GM21786 (cell line): ENCODE results near the gene ZNF750.
A peak's percentile ranks its signal among the peaks of the same experiment; 100 is the strongest.

Experiments
- ATAC-seq: cut with Tn5 transposase; IDR thresholded peaks from one replicate; pipeline ENCODE4 v1.9.1; 2021; ENCODE audit not compliant: unreplicated experiment

Gene ZNF750

DNA sequence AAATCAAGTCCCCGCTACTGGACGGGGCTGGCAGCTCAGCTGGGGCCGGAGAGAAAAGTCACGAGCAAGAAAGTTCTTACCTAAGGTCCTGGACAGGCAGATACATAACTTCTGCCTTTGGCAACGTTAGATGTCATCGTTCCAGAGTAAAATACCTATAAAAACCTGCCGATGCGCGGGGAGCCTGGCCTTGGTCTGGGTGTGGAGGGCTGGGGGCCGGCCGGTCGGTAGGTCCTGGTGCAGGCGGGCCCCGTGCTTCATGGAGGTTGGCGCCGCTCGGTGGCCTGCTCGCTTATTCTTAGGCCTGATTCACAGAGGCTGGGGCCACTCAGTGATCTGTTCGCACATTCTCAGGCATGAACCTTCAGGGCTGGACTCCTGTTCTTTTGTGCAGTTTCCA, 33.7 kb upstream of the ZNF750 start:
- no peak for ATAC-seq

- ATAC-seq, result no peak
Observed at GRCh38 chr17:82872591-82873520, 33.0 kb upstream of the ZNF750 start.

- ATAC-seq, result no peak
Observed at GRCh38 chr17:82871776-82872561, 32.1 kb upstream of the ZNF750 start.

- peak; percentile 64 for ATAC-seq
Observed at GRCh38 chr17:82871056-82871775, 31.4 kb upstream of the ZNF750 start.

DNA sequence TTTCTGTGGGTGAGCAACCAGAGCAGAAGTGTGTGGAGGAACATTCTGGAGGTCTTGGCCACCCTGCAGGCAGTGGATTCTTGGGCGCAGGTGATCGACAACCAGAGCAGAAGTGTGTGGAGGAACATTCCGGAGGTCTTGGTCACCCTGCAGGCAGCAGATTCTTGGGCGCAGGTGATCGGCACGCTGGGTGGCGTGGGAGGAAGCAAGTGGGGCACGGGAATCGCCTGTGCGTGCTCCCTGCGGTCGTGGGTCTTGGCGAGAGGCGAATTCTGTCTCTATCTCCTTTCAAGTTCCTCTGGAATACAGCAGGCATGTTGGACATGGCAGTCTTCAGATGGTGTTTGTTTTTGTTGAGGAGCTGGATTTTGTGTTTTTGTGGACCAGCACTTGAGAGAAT, 30.7 kb upstream of the ZNF750 start:
- no peak for ATAC-seq

DNA sequence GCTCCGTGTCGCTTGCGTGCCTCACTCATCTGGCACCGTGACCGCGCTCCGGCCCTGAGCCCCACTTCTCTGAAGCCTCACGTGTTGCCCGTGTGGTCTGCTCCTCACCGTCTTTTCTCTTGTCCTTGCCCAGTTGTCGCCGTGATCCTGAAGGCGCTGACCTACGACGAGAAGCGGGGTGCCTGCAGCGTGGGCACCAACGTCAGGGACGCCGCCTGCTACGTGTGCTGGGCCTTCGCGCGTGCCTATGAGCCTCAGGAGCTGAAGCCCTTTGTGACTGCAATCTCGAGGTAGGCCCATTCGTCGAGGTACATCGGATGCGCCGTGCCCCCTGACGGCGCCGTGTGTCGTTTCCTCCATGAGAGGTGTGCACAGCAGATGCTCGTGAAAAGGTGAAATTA, 30.3 kb upstream of the ZNF750 start:
- no peak for ATAC-seq

- no peak for ATAC-seq
Observed at GRCh38 chr17:82869536-82869935, 29.7 kb upstream of the ZNF750 start.

DNA sequence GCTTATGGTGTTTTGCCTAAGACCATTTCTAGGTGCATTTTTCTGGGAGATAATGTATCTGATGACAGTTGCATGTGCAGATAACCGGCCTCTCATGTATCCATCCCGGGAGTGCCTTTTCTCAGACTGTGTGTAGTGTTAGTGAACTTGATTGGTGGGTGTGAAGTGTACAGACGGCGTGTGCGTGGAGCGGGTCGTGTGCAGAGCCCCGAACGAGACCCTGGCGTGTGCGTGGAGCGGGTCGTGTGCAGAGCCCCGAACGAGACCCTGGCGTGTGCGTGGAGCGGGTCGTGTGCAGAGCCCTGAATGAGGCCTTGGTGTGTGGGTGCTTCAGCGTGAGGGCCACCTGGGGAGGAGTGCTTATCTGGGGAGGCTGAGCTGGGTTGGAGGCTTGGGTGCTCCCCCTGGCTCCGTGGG, 28.9 kb upstream of the ZNF750 start:
- ATAC-seq, result no peak

DNA sequence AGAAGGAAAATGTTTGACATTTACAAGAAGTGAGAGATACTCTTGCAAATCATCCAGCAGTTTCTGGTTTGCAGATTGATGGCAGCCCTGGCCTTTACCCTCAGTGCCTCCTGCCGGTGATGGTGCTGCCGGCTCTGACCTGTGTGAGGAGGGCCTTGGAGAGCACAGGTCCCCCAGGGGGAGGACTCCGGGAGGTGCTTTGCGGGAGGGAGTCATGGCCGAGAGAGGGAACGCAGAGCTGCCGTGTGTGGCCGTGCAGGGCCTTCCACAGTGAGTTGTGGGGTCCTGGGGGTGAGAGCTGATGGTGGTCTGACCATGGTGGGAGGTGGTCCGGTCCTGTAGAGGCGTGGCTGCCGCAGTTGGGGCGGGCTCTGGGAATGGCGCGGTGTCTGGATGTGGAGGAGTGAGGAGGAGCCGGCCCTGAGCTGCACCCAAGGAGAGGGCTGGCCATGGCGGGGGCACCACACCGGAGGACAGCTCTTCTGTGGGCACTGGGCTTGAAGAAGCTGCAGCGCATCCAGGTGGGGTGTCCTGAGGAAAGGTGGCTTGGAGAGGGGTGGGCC, 28.0 kb upstream of the ZNF750 start:
- ATAC-seq, result no peak

- no peak for ATAC-seq
Observed at GRCh38 chr17:82866590-82867191, 26.9 kb upstream of the ZNF750 start.

DNA sequence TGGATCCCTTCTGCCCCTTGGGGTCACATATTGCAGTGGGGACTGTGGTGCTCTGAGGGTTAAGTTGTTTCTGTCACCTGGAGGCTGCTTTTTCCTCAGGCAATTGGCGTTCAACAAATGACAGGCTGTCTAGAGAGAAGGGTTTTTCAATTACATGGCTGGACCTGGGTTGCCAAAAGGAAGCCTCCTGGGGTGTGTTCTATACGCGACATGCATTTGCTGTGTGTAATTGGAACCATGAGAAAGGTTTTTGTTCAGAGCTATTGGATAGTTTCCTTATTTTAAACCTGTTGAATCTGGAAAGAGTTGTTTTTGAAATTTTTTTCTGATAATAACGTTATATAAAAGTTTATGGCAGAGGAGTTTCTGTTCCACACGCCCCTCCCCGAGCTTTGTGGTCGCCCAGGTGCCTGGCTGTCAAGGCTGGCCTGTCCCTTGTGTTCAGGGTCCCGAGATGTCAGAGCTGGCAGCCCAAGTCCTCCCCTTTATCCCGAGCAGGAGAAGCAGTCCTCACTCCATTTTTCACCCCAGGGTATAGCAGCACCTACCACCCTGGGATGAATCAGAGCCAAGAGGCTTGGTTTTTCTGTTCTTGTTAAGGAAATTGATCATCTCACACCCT, 26.1 kb upstream of the ZNF750 start:
- ATAC-seq, result no peak

GRCh38 chr17:82865274-82865673, 25.5 kb upstream of the ZNF750 start:
- no peak for ATAC-seq

DNA sequence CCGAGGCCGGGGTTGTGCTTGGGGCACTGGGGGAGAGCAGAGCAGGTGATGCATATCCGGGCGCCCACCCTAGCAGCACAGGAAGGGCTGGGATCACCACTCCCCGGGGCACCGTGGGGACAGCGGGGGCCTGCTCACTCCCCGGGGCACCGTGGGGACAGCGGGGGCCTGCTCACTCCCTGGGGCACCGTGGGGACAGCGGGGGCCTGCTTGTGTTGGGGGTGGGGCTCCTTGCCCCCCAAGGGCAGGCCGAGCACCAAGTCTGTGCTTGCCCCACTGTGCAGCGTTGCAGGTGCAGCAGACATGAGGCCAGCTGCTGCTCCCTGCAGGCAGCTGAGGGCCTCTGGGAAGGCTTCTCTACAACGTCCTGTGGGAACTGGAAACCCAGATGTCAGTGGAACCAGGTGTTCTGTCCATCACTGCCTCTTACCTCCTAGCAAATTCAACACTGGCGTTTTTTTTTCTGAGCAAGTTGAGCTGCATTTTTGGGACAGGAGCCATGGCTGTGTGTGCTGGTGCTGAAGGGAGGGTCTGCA, 25.0 kb upstream of the ZNF750 start:
- ATAC-seq, result no peak

GRCh38 chr17:82863941-82864712, 24.3 kb upstream of the ZNF750 start:
- ATAC-seq, result peak; percentile 71

- no peak for ATAC-seq
Observed at GRCh38 chr17:82863383-82863940, 23.6 kb upstream of the ZNF750 start.

DNA sequence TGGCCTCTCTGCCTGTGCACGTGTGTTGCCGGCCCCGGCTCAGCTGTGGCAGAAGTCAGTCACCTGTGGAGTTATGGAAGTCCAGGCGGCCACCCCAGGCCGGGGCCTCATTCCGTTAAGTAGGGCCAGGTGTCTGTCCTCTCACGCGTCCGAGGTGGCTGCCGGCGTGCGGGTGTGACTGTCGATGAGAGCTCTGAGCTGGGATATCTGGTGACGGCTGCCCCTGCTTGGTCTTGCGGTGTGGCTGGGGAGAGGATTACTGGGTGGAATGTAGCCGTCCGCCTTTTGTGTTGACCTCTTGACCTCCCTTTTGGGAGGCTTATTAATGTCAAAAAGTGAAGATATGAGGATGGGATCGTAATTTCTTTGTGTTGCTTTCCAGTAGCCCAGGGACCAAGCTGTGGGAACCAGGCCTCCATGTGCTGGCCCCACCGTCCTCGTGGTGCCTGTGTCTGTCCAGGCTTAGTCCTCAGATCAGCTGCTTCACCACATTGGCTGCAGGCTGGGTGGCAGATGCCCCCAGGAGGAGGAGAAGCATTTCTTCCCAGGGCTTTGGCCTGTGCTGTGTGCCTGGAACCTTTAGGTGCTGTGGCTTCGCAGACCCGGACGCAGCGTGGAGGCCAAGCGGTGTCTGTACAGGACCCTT, 23.0 kb upstream of the ZNF750 start:
- no peak for ATAC-seq

- no peak for ATAC-seq
Observed at GRCh38 chr17:82862191-82862590, 22.4 kb upstream of the ZNF750 start.

DNA sequence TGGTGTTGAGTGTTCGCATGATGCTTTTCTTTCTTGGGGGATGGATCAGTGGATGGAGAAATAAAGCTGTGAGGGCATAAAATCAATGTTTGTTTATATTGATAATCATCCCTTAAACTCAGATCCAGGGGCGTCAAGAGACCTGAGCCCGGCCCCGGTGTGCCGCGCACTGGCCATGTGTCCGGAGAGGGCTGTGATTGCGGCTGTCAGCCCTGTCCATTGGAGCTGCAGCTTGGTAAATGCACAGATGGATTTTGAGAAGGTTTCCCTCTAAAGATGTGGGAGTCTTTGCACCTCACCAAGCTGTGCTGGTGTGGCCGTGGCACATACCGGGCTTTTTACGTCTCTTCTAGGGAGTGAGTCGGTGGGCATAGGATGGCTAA, 21.6 kb upstream of the ZNF750 start:
- ATAC-seq, result no peak
